Measurements from ENCODE around the gene TMEM121. TPM values are rescaled to one million over a fixed set of nuclear protein-coding genes. Genes with fewer than 3 reads are reported as not detected.

Gene TMEM121
- total RNA-seq = 2.7 and 3.2 TPM in 2 replicates

DNA sequence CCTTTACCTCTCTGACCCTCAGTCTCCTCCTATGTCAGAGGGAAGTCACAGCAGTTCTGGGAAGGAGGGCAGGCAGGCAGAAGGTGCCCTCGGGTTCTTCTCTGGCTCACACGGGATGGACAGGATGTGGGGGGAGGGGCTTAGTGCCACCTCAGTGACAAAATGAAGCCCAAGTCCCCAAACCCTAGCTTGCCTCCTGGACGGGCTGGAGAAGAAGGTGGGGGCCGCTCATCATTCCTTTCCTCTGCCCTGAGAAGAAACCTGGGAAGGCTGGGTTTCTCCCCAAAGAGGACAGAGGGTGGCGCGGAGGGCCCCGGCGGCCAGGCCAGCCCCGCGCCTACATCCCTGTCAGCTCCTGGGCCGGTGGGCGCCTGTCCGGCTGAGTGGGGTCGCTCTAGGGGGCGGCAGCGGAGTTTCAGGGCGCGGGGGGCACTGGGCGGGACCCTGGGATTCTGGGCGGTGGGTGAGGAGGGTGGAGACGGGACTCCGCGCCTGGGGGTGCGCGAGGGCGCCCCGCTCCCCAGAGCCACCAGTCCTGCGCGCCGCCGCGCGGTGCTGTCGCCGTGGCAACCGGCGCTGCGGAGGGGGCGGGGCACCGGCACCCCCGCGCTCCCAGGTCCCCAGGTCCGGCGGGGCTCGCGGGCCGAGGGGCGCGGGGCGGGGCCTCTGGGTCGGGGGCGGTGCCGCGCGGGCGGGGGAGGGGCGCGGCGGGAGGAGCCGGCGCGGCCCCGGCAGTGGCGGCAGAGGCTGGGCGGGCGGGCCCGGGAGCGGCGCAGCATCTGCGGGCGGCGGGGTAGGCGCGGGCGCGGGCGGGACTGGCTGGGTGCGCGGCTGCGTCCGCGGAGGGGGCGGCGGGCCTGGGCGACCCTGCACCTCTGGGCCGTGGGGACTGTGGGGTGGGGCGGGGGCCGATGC is at the start of gene TMEM121:
TMEM121 (plus strand) TSS at position 723 of the 915 bp plus-strand sequence. CDS start 2,252 bp downstream, outside the sequence.

DNA sequence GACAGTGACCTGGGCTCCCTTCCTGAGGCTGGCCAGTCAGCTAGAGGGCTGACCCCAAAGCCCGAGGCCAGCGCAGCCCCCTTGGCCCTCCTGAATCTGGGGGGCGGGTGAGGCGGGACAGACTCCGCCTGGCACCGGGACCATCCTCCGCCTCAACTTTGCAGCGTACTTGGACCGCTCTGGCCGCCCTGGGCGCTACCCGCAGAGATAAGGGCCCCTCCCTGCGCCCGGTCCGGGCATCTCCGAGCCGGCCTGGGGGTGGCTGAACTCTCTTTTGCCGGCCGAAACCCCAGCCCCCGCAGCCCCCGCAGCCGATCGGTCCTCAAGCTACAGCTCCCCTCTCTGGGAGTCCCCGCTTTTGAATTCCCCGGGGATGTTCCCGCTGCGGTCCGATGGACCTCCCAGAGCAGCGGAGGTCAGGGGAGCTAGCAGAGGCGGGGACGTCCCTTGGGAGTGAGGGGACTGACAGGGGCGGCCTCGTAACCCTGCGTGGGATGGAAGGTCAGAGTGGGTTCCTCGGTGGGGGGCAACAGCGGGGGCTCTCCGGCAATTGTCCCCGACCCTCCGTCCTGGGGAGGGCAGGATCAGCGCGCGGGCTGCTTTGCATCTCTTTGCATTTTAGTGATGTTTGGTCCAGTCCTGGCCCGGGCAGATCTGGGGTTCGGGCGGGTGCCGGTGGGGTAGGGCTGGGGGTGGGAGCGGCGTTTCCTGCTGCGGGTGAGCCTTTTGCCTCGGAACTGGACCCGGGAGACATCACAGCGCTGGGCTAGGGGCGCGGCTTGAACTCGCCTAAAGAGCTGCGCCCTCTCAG is 40.0 kb upstream of the TMEM121 start, which contains the start of gene CRIP1:
CRIP1 (plus strand) TSS at position 724 of the 811 bp plus-strand sequence. CDS start 374 bp downstream, outside the sequence.

DNA sequence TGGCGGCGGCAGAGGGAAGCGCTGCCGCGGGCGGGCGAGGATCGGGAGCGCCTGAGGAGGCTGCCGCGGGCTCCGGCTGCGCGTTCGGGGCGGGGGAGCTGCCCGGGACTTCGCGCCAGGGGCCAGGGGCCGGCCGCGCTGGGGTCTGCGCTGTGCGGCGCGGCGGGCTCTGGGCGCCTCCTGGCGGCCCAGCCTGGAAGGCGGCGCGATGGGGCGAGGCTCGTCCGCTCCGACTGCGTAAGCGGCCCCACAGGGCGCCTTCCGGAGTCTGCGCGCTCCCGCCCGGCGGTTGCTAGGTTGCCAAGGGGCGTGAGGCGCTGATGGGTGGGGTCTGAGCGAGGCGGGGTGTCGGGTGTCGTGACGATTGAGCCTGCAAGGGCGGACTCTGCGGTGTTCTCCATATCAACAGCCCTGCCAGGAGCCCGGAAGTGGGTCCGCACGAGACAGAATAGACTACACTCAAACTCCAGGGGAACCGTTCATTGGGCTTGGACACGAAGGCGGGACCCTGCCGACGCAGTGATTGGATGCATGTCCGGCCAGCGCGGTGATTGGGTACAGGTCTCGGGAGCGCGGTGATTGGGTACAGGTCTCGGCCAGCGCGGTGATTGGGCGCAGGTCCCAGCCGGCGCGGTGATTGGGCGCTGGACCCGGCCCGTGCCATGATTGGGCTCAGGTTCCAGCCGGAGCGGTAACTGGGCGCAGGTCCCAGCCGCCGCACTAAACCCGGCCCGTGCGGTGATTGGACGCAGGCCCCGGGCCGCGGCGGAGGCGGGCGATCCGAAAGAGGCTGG is 35.6 kb upstream of the TMEM121 start, which contains the start of gene TEDC1:
TEDC1 (plus strand) TSS at position 675 of the 794 bp plus-strand sequence. CDS start 130 bp downstream, outside the sequence.

Other genes with a start within 250 kb of the TMEM121 start
- gene BRF1, start 225.6 kb upstream of the TMEM121 start, total RNA-seq = 19.5 and 26.4 TPM in 2 replicates
- gene PACS2, start 211.8 kb upstream of the TMEM121 start, total RNA-seq = 31.4 and 53.8 TPM in 2 replicates
- not detected in 2 replicates for gene TEX22, start 128.0 kb upstream of the TMEM121 start, total RNA-seq
- 46.4 and 46.8 TPM in 2 replicates for gene MTA1, start 106.8 kb upstream of the TMEM121 start, total RNA-seq
- gene CRIP2, start 51.8 kb upstream of the TMEM121 start, total RNA-seq = 67.7 and 141 TPM in 2 replicates
- gene CRIP1, start 39.7 kb upstream of the TMEM121 start, total RNA-seq = 0.16 TPM in 1 of 2 replicates, not detected in the other
- 14.3 and 34.0 TPM in 2 replicates for gene TEDC1, start 35.3 kb upstream of the TMEM121 start, total RNA-seq

Measured in hair follicular keratinocyte (primary cell).